Measurements from ENCODE around the gene GDI2. TPM values are rescaled to one million over a fixed set of nuclear protein-coding genes. Genes with fewer than 3 reads are reported as not detected.

The GDI2 gene
- total and polyA plus RNA-seq, 9 of the 15 experiments (the other 6 are each of a cell fraction or from before 2014, with no cell fraction given) = 262 to 424 (median 287) TPM

GRCh38 chr10:5813341-5814109, at the start of gene GDI2 (continued):
- TF ChIP-seq GATAD2B (IDR thresholded peaks at IDR 0.05; ENCODE audit: borderline replicate concordance) (peak; percentile 79), NR4A1 (CRISPR knock-in tag; IDR thresholded peaks at IDR 0.05) (no peak), NR4A1 (tag; IDR thresholded peaks at IDR 0.05) (peak; percentile 67), ZNF146 (CRISPR knock-in tag; IDR thresholded peaks at IDR 0.05; ENCODE audit: unreplicated experiment) (no peak), KDM4B (IDR thresholded peaks at IDR 0.05; ENCODE audit: borderline replicate concordance in 2 of 2, low read depth in 1 of 2) (peak in 1 of 2 experiments; percentile 62; a peak in 1 of 4 replicates), ZNF778 (CRISPR knock-in tag; IDR thresholded peaks at IDR 0.05) (no peak), TAL1 (IDR thresholded peaks at IDR 0.05) (no peak), GABPA (tag; conservative IDR thresholded peaks at IDR 0.05; ENCODE audit: low read depth) (peak; percentile 92), OTX1 (CRISPR knock-in tag; IDR thresholded peaks at IDR 0.05) (no peak), ATF4 (CRISPR knock-in tag; IDR thresholded peaks at IDR 0.05) (no peak), ARID4B (CRISPR knock-in tag; IDR thresholded peaks at IDR 0.05) (peak; percentile 84; the same call in 1 of the 2 replicates), YBX1 (IDR thresholded peaks at IDR 0.05) (no peak), ZNF584 (CRISPR knock-in tag; IDR thresholded peaks at IDR 0.05; ENCODE audit: low read depth) (no peak), MBD2 (IDR thresholded peaks at IDR 0.05; ENCODE audit: borderline replicate concordance, low read depth) (peak; percentile 76; the same call in 1 of the 2 replicates), ZNF316 (IDR thresholded peaks at IDR 0.05) (no peak), SIN3B (IDR thresholded peaks at IDR 0.05; ENCODE audit: low read depth) (peak; percentile 63; the same call in 1 of the 2 replicates), NCOR1 (IDR thresholded peaks at IDR 0.05) (no peak; the same call in 1 of the 2 replicates), NONO (IDR thresholded peaks at IDR 0.05; ENCODE audit: low read depth in 2 of 2, low read length in 1 of 2) (peak; percentile 82 to 88; a peak in 2 of 4 replicates), BDP1 (IDR thresholded peaks at IDR 0.05; ENCODE audit: insufficient read depth, insufficient read length) (no peak), POLR2B (IDR thresholded peaks at IDR 0.05; ENCODE audit: low read depth, partially characterized antibody) (peak; percentile 98), ZNF764 (CRISPR knock-in tag; IDR thresholded peaks at IDR 0.05; ENCODE audit: low read depth) (no peak), PHF20 (IDR thresholded peaks at IDR 0.05; ENCODE audit: partially characterized antibody) (peak; percentile 85)
- TF ChIP-seq, protein P1, sequence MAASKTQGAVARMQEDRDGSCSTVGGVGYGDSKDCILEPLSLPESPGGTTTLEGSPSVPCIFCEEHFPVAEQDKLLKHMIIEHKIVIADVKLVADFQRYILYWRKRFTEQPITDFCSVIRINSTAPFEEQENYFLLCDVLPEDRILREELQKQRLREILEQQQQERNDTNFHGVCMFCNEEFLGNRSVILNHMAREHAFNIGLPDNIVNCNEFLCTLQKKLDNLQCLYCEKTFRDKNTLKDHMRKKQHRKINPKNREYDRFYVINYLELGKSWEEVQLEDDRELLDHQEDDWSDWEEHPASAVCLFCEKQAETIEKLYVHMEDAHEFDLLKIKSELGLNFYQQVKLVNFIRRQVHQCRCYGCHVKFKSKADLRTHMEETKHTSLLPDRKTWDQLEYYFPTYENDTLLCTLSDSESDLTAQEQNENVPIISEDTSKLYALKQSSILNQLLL (CRISPR knock-in tag; IDR thresholded peaks at IDR 0.05; ENCODE audit: borderline replicate concordance) = no peak

Data from K562 (cell line).